NCI-H526 treated with DMSO at 0.1 percent for 48 hours (cell line): ENCODE measurements around the gene CASKIN1.
"Not testable (repeated sequence)": the region's sequence is repeated elsewhere in the genome, so short reads cannot be mapped to it uniquely, and the experiment has no call there.

Experiments used
- DNase-seq: peaks from one replicate; lab custom pipeline; 2025; lab: John Stamatoyannopoulos, UW

Gene CASKIN1

DNA sequence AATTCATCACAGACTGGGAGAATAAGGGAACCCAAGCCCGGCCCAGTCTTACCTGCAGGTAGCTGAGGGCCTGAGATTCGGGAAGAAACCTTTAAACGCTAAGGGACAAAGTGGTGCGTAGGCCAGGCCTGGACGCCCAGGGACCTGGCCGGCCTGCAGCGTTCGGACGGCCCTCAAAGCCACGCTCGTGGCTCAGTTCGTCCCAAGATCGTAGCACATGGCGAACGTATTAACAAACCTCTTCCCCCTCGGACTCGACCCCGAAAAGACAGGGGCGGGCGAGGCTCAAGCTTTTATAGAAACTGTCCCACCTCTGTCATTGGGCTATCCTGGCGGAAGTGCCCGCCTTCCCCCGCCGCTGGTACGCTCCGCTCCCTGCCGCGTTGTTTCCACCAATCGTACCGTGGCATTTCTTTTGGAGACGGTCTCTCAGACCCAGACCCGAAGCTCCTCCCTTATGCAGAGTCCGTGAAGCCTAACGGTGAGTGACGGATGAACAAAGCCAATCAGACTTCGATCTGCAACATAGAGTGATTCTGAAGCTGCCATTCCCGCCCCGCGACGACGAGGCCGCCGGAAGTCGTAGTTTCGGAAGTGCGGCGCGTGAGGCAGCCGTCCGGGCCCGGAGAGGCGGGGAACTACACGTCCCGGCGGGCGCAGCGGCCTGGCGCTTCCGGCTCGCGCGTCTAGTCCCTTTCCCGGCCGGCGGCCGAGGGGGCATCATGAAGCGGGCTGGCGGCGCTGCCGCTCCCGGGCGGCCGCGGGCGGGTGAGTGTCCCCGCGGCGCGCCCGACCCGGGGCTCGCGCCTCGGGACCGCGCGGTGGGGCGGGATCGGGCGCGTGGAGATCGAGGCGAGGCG is 41.1 kb downstream of the CASKIN1 start, which contains the start of gene TRAF7:
TSS of gene TRAF7 (plus strand) at position 692 of the 860 bp plus-strand sequence. CDS start 8,139 bp downstream, outside the sequence.
- DNase-seq, result peak; percentile 97

DNA sequence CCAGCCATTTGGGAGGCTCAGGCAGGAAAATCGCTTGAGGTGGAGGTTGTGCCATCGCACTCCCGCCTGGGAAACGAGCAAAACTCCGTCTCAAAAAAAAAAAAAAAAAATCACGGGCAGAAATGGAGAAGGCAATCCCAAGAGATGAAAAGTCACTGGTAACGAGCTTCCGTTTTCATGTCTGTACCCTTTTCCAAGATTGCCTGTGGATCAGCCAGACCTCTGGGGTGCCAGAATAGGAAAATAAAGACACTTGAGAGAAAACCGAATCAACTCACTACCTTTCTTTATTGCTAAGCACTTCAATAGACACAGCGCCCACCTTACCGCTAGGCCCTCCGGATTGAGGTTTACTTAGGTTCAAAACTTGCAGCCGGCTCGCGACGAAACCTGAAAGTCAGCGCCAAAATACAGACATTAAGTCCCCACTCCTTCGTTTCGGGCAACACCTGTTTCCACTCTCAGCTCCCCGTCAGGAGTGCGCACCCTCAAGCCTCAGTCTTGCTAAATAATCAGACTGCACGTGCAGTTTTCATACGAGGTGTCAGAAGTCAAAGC is 41.8 kb downstream of the CASKIN1 start:
- no peak for DNase-seq

- DNase-seq, result no peak
Observed at GRCh38 chr16:2152695-2153506, 43.5 kb downstream of the CASKIN1 start.

- no peak for DNase-seq
Observed at GRCh38 chr16:2151188-2152091, 45.0 kb downstream of the CASKIN1 start.

GRCh38 chr16:2150418-2151187 is 45.8 kb downstream of the CASKIN1 start:
- peak; percentile 24 for DNase-seq

- no peak for DNase-seq
Observed at GRCh38 chr16:2149630-2150417, 46.6 kb downstream of the CASKIN1 start.

DNA sequence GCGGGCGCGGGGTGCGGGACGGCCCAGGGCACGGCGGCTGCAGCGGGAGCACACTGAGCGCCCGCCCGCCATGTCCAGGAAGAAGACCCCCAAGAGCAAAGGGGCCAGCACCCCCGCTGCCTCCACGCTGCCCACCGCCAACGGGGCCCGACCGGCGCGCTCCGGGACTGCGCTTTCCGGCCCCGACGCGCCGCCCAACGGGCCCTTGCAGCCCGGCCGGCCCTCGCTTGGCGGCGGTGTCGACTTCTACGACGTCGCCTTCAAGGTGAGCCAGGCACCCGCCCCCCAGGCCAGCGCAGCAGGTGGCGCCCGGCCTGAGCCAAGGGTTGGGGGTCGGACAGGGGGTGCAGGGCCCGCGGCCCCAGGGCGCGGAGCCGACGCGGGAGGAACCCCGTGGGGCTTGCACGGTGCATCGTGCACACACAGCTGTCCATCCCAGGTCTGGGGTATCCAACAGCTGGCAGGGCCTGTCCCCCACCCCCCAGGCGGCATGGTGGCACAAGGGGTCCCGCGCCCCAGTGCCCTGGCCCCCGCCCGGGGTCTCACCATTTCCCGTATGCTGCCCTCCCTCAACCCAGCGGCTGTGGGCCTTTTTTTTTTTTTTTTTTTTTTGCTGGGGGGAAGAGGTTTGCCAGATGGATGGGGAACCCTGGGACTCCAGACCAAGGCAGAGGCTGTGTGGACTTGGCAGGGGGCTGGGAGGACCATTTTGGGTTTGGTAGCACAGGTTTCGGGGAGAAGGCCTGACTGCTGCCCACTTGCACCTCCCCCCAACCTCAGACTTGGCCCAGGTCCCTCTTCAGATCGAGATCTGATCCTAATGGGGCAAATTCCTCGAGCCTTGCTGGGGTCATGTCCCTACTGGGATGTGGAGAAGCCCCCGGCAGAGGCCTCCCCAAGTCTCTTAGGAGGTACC is 47.4 kb downstream of the CASKIN1 start:
- DNase-seq, result no peak

- peak; percentile 18 for DNase-seq
Observed at GRCh38 chr16:2147981-2148671, 48.3 kb downstream of the CASKIN1 start, which contains the start of gene RAB26. Gene RAB26, plus strand, starts transcription at chr16:2148625. Its CDS starts 159 bp downstream, at chr16:2148784.

- DNase-seq, result no peak
Observed at GRCh38 chr16:2147378-2147777, 49.0 kb downstream of the CASKIN1 start.

DNA sequence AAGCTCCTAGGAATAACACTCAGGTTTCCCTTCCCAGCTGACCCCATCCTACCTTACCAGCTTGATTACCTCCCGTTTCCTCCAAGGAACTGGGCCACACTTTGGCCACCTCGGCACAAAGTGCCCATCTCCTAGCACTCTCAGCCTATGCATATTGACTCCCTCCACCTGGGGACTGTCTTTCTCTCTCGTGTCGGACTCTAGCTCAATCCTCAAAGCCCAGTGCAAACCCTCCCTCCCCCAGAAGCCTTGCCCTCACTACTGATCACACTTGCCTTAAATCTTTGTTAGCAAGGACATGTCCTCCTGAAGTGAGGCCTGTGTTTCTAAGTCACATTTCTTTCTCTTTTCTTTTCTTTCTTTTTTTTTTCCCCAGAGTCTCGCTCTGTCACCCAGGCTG is 50.6 kb downstream of the CASKIN1 start:
- no peak for DNase-seq

DNA sequence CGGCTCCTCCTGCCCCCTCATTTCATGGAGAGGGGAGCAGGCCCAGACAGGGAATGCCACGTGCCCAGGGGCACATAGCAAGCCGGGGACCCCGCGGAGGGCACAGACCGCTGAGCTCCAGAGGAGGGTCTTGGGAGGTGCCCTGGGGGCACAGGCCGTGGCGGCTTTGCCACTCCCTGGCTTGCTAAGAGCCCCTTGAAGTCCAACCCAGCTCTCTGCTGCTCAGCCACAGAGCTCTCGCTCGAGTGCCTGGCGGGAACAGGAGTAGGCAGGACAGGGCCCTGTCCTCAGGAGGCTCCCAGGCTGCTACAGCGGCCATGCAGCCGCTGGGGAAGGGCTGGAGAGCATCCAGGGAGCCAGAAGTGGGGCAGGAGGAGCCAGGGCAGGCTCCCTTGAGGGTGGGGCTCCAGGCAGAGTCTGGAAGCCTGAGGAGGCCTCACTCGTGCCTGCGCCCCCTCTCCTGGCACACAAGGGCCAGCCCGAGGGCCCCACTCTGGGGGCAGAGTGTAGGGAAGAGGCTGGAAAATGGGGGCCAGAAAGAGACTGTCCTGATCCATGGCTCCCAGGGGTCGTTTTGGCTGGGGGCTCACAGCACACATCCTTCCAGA is 52.4 kb downstream of the CASKIN1 start:
- no peak for DNase-seq

GRCh38 chr16:2142942-2143877 is 53.2 kb downstream of the CASKIN1 start:
- no peak for DNase-seq

GRCh38 chr16:2135770-2136490 is 60.5 kb downstream of the CASKIN1 start, which contains the start of gene PKD1:
Gene PKD1, minus strand, starts transcription at chr16:2135898. Its CDS starts 209 bp downstream, at chr16:2135689.
- DNase-seq, result peak; percentile 64

GRCh38 chr16:2135071-2135470 is 61.3 kb downstream of the CASKIN1 start:
- not testable (repeated sequence) for DNase-seq

- not testable (repeated sequence) for DNase-seq
Observed at GRCh38 chr16:2133797-2134196, 62.6 kb downstream of the CASKIN1 start.
